Neural cell (in vitro differentiated cells): ENCODE results near the gene ARMC2.

Experiments used
- CTCF ChIP-seq: fragments of 450-650 bp; IDR thresholded peaks from 2 replicates; pipeline ENCODE4 v1.5.1; 2014; ENCODE audit warnings: antibody characterized with exemption, mild to moderate bottlenecking, moderate library complexity; ENCODE audit not compliant: poor library complexity, severe bottlenecking
- POLR2AphosphoS5 ChIP-seq: IDR thresholded peaks from 2 replicates; pipeline ENCODE4 v1.6.1; 2012
- REST ChIP-seq: IDR thresholded peaks from 2 replicates; pipeline ENCODE4 v1.6.1; 2012; ENCODE audit warnings: borderline replicate concordance
- SMC3 ChIP-seq: fragments of 450-650 bp; conservative IDR thresholded peaks from 2 replicates; pipeline ENCODE4 v1.6.1; 2014; ENCODE audit warnings: antibody characterized with exemption, mild to moderate bottlenecking, moderate library complexity; ENCODE audit not compliant: poor library complexity

- TF ChIP-seq REST (no peak), CTCF (no peak), SMC3 (peak; percentile 43), POLR2AphosphoS5 (peak; percentile 38)
These were observed 161.2 kb downstream of the ARMC2 start for GRCh38 chr6:109009236-109009961.
